Naive thymus-derived CD4-positive, alpha-beta T cell (primary cell): ENCODE data around the gene KRT74. TPM values are rescaled to one million over a fixed set of nuclear protein-coding genes. Genes with fewer than 3 reads are reported as not detected.

ENCODE experiments used
- ATAC-seq: fragments of 150-1000 bp; cut with Tn5 transposase; 2 replicates; pipeline ENCODE4 v1.10.0; 2021; ENCODE audit warnings: mild to moderate bottlenecking, moderate library complexity
- CTCF ChIA-PET: fragments of 350-600 bp; sonication (Branson Sonifier 250); formaldehyde crosslinking; loops from one replicate; lab custom pipeline; 2021; ENCODE audit warnings: antibody characterized with exemption; lab: Charles Lee
- POLR2A ChIA-PET: fragments of 350-600 bp; sonication (Branson Sonifier 250); formaldehyde crosslinking; loops from one replicate; lab custom pipeline; 2021; ENCODE audit warnings: antibody characterized with exemption, inconsistent platforms; lab: Charles Lee
- DNase-seq, 9 donors: peaks; one replicate each; pipeline versions ENCODE4 v3.0.0 to v3.0.0-alpha.2; 2020 to 2022; ENCODE audit warnings: mixed read lengths in 1 of 9
- H3K27ac ChIP-seq: one replicate; pipeline ENCODE4 v1.7.0; 2013; ENCODE audit warnings: mild to moderate bottlenecking, low read depth, low read length, moderate library complexity
- H3K27me3 ChIP-seq, 2 donors: one replicate each; pipeline ENCODE4 v1.7.0; 2013; ENCODE audit warnings: low read length in 2 of 2, mild to moderate bottlenecking in 2 of 2, moderate library complexity in 2 of 2; ENCODE audit not compliant: control insufficient read depth in 2 of 2, insufficient read depth in 2 of 2
- H3K36me3 ChIP-seq, 3 experiments: 1 replicate in 2 of 3; 2 replicates in 1 of 3; pipeline ENCODE4 v1.7.0; 2013; ENCODE audit warnings: low read length in 3 of 3, mild to moderate bottlenecking in 3 of 3, moderate library complexity in 1 of 3; ENCODE audit not compliant: insufficient read depth in 3 of 3, control insufficient read depth in 2 of 3
- H3K4me1 ChIP-seq, 2 donors: one replicate each; pipeline ENCODE4 v1.7.0; 2013; ENCODE audit warnings: low read length in 2 of 2, mild to moderate bottlenecking in 2 of 2, moderate library complexity in 1 of 2; ENCODE audit not compliant: control insufficient read depth in 2 of 2, insufficient read depth in 2 of 2
- H3K4me3 ChIP-seq: 2 replicates; pipeline ENCODE4 v1.7.0; 2013; ENCODE audit warnings: mild to moderate bottlenecking, low read length
- H3K9me3 ChIP-seq, 3 experiments: 1 replicate in 2 of 3; 2 replicates in 1 of 3; pipeline ENCODE4 v1.7.0; 2013; ENCODE audit warnings: low read length in 3 of 3; ENCODE audit not compliant: control insufficient read depth in 2 of 3
- H3K27ac Mint-ChIP-seq, 9 donors: one replicate each; pipeline ENCODE4 v1.8.0; 2020 to 2022; ENCODE audit warnings: mixed read lengths in 9 of 9, mild to moderate bottlenecking in 8 of 9, moderate library complexity in 5 of 9, inconsistent platforms in 2 of 9
- H3K27me3 Mint-ChIP-seq, 5 donors: one replicate each; pipeline ENCODE4 v1.8.0; 2021 to 2022; ENCODE audit warnings: mixed read lengths in 5 of 5, mild to moderate bottlenecking in 1 of 5
- H3K36me3 Mint-ChIP-seq, 5 donors: one replicate each; pipeline ENCODE4 v1.8.0; 2020 to 2022; ENCODE audit warnings: mixed read lengths in 5 of 5, mild to moderate bottlenecking in 3 of 5, inconsistent platforms in 1 of 5
- H3K4me1 Mint-ChIP-seq, 7 donors: one replicate each; pipeline ENCODE4 v1.8.0; 2020 to 2022; ENCODE audit warnings: mixed read lengths in 7 of 7, mild to moderate bottlenecking in 3 of 7, inconsistent platforms in 1 of 7
- H3K4me3 Mint-ChIP-seq, 10 donors: one replicate each; pipeline ENCODE4 v1.8.0; 2020 to 2022; ENCODE audit warnings: mild to moderate bottlenecking in 10 of 10, mixed read lengths in 10 of 10, moderate library complexity in 6 of 10, inconsistent platforms in 2 of 10
- H3K9me3 Mint-ChIP-seq, 11 donors: one replicate each; pipeline ENCODE4 v1.8.0; 2020 to 2022; ENCODE audit warnings: mixed read lengths in 11 of 11, mild to moderate bottlenecking in 4 of 11, inconsistent platforms in 1 of 11, moderate library complexity in 1 of 11
- intact Hi-C, 2 donors: fragments of 100-400 bp; cut with micrococcal nuclease; formaldehyde crosslinking; loops; one replicate each; pipeline ENCODE4 v1.15.1; 2023
- polyA plus RNA-seq, 2 donors: library from polyadenylated mRNA; unstranded; fragments of 300-500 nt; fragmentation: Illumina TruSeq; gene quantifications; one replicate each; pipeline ENCODE4 v1.2.3, GENCODE V29; 2021
- total RNA-seq, 6 experiments: library from RNA in 5 of 6; stranded (reverse) in 5 of 6; gene quantifications; 1 replicate in 5 of 6; 2 replicates in 1 of 6; pipeline ENCODE4 v1.2.3 and lab custom pipeline; 2021 to 2026

Gene KRT74
- total and polyA plus RNA-seq, 7 experiments from 2014 or later = 0.12 to 1.2 (median 0.90) TPM; not detected in 3

DNA sequence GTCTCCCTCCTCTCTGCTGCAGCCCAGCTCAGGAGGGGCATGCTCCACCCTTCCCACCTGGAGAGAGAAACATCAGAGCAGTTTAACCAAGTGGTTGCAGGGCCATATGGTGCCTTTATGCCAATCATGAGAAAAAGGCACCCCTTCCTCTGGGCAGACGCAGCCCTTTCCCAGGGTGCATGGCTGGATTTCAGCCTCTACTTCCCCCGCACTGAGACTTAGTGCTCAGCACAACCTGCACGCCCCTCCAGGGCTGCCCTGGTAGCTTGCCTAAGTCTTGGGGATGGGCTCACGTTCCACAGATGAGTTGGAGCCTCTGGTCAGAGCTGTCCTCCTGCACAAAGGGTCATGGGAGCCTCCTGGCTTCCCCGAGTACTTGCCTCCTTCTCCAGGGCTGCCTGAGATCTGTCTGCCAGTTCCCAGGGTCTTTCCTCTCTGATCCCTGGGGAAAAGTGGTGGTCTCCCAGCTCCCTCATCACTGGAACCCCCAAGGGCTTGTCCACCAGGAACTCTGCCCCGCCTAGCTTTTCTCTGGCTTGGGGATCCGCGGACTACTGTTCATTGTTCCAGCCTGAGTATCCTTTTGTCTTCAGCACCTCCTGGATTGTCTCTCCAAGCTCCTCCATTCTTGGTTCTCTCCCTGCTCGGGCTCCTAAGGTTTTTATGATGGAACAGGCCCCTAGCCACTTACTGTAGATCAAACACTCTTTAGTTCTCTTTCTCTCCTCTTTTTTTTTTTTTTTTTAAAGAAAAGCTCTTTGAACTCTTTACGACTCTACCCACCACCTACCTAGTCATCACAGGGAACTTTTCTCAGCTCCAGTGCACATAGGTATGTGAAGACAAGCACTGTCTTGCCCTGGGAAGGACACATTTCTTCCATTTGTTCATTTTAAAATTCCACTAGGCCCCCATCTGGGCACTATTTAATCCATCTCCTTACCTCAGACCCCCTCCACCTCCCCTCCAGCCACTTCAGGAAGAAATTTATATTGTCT is 6.1 kb upstream of the KRT74 start:
- CTCF ChIA-PET = interaction anchor here (1.1 to 20.3 kb wide), 3 partner anchors 54 to 296 kb away, joined by 4 to 731 read pairs (median 6); no protein-coding TSS in a partner anchor
- H3K4me1 Mint-ChIP-seq = peaks cover 15 to 46% (median 35%) of the 10 kb centered on the region in 7 donors

DNA sequence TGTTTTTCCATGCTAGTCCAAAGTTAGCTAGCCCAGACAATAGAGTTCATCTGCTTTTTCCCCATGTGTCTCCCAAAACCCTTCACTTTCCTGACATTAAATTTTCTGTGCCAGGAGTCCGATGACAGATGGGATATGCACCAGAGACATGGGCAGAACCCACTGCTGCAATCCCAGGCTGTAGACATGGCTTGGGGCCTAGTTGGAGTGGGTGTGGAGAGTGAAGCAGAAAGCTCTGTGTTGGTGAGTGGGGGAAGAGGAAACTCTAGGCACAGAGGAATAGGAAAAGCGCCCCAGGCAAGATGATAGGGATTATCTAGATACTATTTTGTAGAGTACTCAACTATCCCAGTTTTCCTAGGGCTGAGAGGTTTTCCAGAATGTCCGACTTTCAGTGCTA is 4.8 kb upstream of the KRT74 start:
- peaks cover 0 to 7% (median 0%) of the 10 kb centered on the region in 5 donors for H3K27me3 Mint-ChIP-seq

More for the DNA sequence above, 6.1 kb upstream of the KRT74 start:
- Histone ChIP-seq H3K27ac (no peak overlapping the region), H3K4me3 (no peak overlapping the region), H3K9me3 (no peaks in the 10 kb centered on the region), H3K36me3 (no peaks in the 10 kb centered on the region), H3K4me1 (peaks cover 0 to 28% of the 10 kb centered on the region in 2 donors), H3K27me3 (no peaks in the 10 kb centered on the region)
- Mint-ChIP-seq H3K27me3 (peaks cover 0 to 7% (median 0%) of the 10 kb centered on the region in 5 donors), H3K27ac (peak overlapping the region in 8 of 9 donors; percentile 41 to 87 (median 72)), H3K4me3 (no peak overlapping the region), H3K36me3 (no peaks in the 10 kb centered on the region), H3K9me3 (no peaks in the 10 kb centered on the region)
- ATAC-seq = no peak
- intact Hi-C loops = loop anchor here (5.0 to 10.0 kb wide), 3 partner anchors 163 to 427 kb away; no protein-coding TSS in a partner anchor
- peak in 1 of 9 donors; percentile 13 for DNase-seq
- POLR2A ChIA-PET = interaction anchor here (0.8 to 1.2 kb wide), 3 partner anchors 32 to 298 kb away, joined by 3 to 6 read pairs (median 3); no protein-coding TSS in a partner anchor

DNA sequence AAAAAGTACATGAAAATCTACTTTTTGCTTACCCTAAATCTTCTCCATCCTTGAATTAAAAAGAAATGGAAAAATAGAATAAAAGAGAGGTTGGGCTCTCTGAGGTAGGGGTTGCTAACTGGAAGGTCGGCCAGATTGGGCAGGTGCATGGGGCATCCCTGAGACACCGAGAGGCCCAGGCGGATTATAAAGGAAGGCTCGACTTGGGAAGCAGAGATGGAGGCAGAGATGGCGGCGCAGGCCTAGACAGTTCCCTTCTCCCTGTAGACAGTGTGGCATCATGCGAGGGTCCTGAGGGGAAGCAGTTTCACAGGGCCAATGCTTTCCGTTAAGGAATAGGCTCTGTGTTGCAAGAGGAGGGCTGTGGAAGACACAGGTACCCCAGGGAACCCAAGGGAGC is 3.7 kb upstream of the KRT74 start:
- Histone ChIP-seq H3K36me3 (no peaks in the 10 kb centered on the region), H3K4me1 (peaks cover 0 to 8% of the 10 kb centered on the region in 2 donors), H3K27ac (no peak overlapping the region), H3K27me3 (no peaks in the 10 kb centered on the region), H3K4me3 (no peak overlapping the region), H3K9me3 (no peaks in the 10 kb centered on the region)
- CTCF ChIA-PET = interaction anchor here (0.8 to 20.3 kb wide), 2 partner anchors 9 to 298 kb away, joined by 3 to 731 read pairs; no protein-coding TSS in a partner anchor
- Mint-ChIP-seq H3K36me3 (no peaks in the 10 kb centered on the region), H3K9me3 (no peaks in the 10 kb centered on the region), H3K4me1 (peaks cover 3 to 27% (median 12%) of the 10 kb centered on the region in 7 donors), H3K27ac (no peak overlapping the region), H3K4me3 (no peak overlapping the region), H3K27me3 (peaks cover 0 to 9% (median 0%) of the 10 kb centered on the region in 5 donors)
- intact Hi-C loops = no loop called here
- ATAC-seq (no peak), DNase-seq (no peak)
- POLR2A ChIA-PET = interaction anchor here (1.3 kb wide), 1 partner anchor 8 kb away, joined by 3 read pairs; no protein-coding TSS in a partner anchor

More for the DNA sequence above, 4.8 kb upstream of the KRT74 start:
- DNase-seq = no peak
- Histone ChIP-seq H3K4me1 (peaks cover 0 to 17% of the 10 kb centered on the region in 2 donors), H3K27me3 (no peaks in the 10 kb centered on the region), H3K9me3 (no peaks in the 10 kb centered on the region), H3K36me3 (no peaks in the 10 kb centered on the region), H3K4me3 (no peak overlapping the region), H3K27ac (no peak overlapping the region)
- Mint-ChIP-seq H3K4me3 (no peak overlapping the region), H3K4me1 (peaks cover 8 to 37% (median 22%) of the 10 kb centered on the region in 7 donors), H3K36me3 (no peaks in the 10 kb centered on the region), H3K9me3 (no peaks in the 10 kb centered on the region), H3K27ac (peak overlapping the region in 1 of 9 donors; percentile 51)
- intact Hi-C loops = no loop called here
- ChIA-PET POLR2A (no interaction called here), CTCF (interaction anchor here (0.6 to 20.3 kb wide), 3 partner anchors 9 to 362 kb away, joined by 3 to 731 read pairs (median 4); no protein-coding TSS in a partner anchor)
- ATAC-seq = no peak

DNA sequence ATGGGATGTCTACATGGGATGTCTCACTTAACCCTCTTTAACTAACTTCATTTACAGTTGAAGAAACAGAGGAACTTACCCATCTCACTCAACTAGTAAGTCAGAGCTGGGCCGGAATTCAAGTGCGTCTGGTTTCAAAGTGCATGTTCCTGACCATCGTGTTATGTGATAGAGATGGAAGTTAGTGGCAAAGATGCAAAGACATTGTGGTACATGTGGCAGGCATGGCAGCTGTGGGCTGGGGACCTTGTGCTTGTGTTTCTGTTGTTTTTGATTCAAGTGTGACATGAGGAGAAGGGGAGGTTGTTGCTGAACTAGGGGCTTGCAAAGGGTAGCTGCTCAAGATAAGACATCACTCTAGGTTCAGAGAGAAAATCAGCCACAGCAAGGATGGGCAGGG is 2.3 kb upstream of the KRT74 start:
- no peaks in the 10 kb centered on the region for H3K9me3 ChIP-seq
- CTCF ChIA-PET = interaction anchor here (1.5 to 20.3 kb wide), 2 partner anchors 299 to 405 kb away, joined by 6 to 731 read pairs; no protein-coding TSS in a partner anchor
- peaks cover 3 to 23% (median 13%) of the 10 kb centered on the region in 7 donors for H3K4me1 Mint-ChIP-seq
- H3K36me3 ChIP-seq = no peaks in the 10 kb centered on the region
- intact Hi-C loops = no loop called here
- no peak for ATAC-seq
- POLR2A ChIA-PET = interaction anchor here (1.3 kb wide), 1 partner anchor 10 kb away, joined by 3 read pairs; no protein-coding TSS in a partner anchor
- peaks cover 0 to 8% (median 0%) of the 10 kb centered on the region in 5 donors for H3K27me3 Mint-ChIP-seq
- no peaks in the 10 kb centered on the region for H3K27me3 ChIP-seq
- no peak overlapping the region for H3K4me3 ChIP-seq
- no peak overlapping the region for H3K4me3 Mint-ChIP-seq
- H3K4me1 ChIP-seq = peaks cover 0 to 8% of the 10 kb centered on the region in 2 donors
- H3K36me3 Mint-ChIP-seq = no peaks in the 10 kb centered on the region
- H3K27ac ChIP-seq = no peak overlapping the region
- no peaks in the 10 kb centered on the region for H3K9me3 Mint-ChIP-seq
- DNase-seq = no peak
- H3K27ac Mint-ChIP-seq = no peak overlapping the region

DNA sequence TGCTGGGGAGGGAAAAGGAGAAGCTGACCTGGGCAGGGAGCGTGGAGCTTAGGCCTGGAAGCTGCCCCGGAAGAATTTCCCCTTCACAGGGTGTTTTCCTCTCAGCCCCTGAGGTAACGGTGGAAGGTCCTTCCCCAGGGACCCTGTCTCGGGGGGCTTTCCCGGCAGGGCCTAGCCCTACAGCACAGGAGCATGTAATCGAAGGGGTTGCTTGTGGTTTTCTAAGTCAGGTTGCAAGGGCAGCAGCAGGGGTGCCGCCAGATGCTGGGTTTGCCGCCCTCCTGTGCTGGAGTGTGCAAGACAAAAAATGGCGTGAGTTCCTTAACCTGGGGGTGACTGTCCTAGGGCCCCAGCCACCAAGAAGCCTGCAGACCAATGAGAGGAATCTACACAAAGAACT is 1.6 kb upstream of the KRT74 start:
- no peak overlapping the region for H3K4me3 Mint-ChIP-seq
- H3K27ac Mint-ChIP-seq = no peak overlapping the region
- H3K4me1 Mint-ChIP-seq = peaks cover 0 to 16% (median 7%) of the 10 kb centered on the region in 7 donors
- ChIA-PET POLR2A (interaction anchor here (0.6 kb wide), 1 partner anchor 373 kb away, joined by 4 read pairs; no protein-coding TSS in a partner anchor), CTCF (interaction anchor here (1.5 to 20.3 kb wide), 2 partner anchors 300 to 405 kb away, joined by 6 to 731 read pairs; no protein-coding TSS in a partner anchor)
- ATAC-seq (no peak), DNase-seq (no peak)
- no peaks in the 10 kb centered on the region for H3K36me3 Mint-ChIP-seq
- H3K9me3 Mint-ChIP-seq = no peaks in the 10 kb centered on the region
- no peak overlapping the region for H3K4me3 ChIP-seq
- peaks cover 0 to 2% of the 10 kb centered on the region in 2 donors for H3K4me1 ChIP-seq
- no peaks in the 10 kb centered on the region for H3K36me3 ChIP-seq
- H3K9me3 ChIP-seq = no peaks in the 10 kb centered on the region
- H3K27ac ChIP-seq = no peak overlapping the region
- H3K27me3 Mint-ChIP-seq = peaks cover 0 to 10% (median 1%) of the 10 kb centered on the region in 5 donors
- intact Hi-C loops = no loop called here
- H3K27me3 ChIP-seq = no peaks in the 10 kb centered on the region

DNA sequence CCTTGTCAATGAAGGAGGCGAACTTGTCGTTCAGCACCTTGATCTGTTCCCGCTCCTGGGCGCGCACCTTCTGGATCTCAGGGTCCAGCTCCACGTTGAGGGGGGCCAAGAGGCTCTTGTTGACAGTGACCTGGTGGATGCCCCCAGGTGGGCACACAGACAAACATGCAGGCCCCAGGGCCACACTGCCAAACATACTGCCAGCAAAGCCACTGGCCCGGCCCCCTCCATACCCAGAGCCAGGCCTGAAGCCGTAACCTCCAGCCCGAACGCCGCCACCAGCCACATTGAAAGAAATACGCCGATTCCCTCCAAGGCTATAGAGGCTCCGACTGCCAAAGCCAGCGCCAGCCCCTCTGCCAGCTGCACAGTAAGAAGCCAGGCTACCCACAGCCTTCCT is 337 bp downstream of the KRT74 start:
- Histone ChIP-seq H3K36me3 (no peaks in the 10 kb centered on the region), H3K4me1 (peaks cover 0 to 4% of the 10 kb centered on the region in 2 donors), H3K27ac (no peak overlapping the region), H3K4me3 (no peak overlapping the region), H3K27me3 (no peaks in the 10 kb centered on the region), H3K9me3 (no peaks in the 10 kb centered on the region)
- H3K27me3 Mint-ChIP-seq = peaks cover 0 to 13% (median 4%) of the 10 kb centered on the region in 5 donors
- no peaks in the 10 kb centered on the region for H3K9me3 Mint-ChIP-seq
- no peak overlapping the region for H3K27ac Mint-ChIP-seq
- H3K4me1 Mint-ChIP-seq = peaks cover 0 to 12% (median 0%) of the 10 kb centered on the region in 7 donors
- intact Hi-C loops = no loop called here
- H3K4me3 Mint-ChIP-seq = no peak overlapping the region
- no peak for DNase-seq
- CTCF ChIA-PET = interaction anchor here (0.6 to 20.3 kb wide), 5 partner anchors 9 to 408 kb away, joined by 3 to 731 read pairs (median 4); no protein-coding TSS in a partner anchor
- POLR2A ChIA-PET = no interaction called here
- no peaks in the 10 kb centered on the region for H3K36me3 Mint-ChIP-seq
- ATAC-seq = no peak
